Activated CD4-positive, alpha-beta T cell treated with anti-CD3 and anti-CD28 coated beads, Interleukin-10, Interleukin-2, amounts not matched to agents 100 ng/mL and 50 ng/mL, durations not matched to agents 16 hours and 8 hours (primary cell): Measurements from ENCODE around the gene LYRM4.
"Not testable (repeated sequence)": the region's sequence is repeated elsewhere in the genome, so short reads cannot be mapped to it uniquely, and the experiment has no call there.

Source experiments
- DNase-seq: peaks from one replicate; pipeline ENCODE4 v3.0.0-alpha.2; 2020

The LYRM4 gene

GRCh38 chr6:5066456-5067093 lies 194.2 kb downstream of the LYRM4 start:
- DNase-seq: no peak

DNA sequence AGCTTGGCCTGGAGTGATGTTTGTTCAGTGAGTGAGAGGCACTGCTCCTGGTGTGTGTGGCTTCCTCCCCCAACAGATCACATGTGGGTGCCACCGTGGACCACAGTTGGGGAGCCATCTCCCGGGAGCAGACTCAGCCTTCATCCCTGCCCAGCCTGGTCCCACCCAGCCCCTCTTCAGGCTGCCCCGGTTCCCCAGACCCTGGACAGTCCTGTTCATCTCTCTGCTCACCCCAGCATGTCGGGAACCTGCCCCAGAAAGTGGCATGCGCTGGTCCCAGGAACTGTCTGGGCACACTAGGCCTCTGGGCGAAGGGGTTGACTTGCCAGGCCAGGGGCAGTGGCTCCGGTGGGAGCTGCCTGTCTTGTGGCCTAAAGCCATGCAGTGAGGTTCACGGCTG lies 197.1 kb downstream of the LYRM4 start:
- DNase-seq: no peak

DNA sequence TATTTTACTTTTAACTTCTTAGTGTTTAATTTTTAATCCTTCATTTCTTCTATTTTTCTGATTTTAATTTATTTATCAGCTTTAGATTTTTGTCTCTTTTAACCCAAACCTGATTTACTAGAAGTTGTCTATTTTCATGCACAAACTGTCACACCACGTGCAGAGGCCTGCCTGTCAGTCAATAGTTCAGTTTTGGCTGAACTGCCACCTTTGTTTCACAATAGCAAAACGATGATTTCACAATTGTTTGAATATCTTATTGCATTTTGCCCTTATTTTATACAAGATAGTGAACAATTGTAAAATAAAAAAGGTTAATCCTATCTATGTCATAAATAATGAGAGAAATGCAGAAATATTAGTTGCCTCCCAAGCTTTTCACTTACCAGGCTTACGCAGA lies 199.6 kb downstream of the LYRM4 start:
- DNase-seq: no peak

- not testable (repeated sequence) for DNase-seq
Observed at GRCh38 chr6:5060439-5060838, 200.3 kb downstream of the LYRM4 start.

GRCh38 chr6:5059036-5059896 lies 201.5 kb downstream of the LYRM4 start:
- no peak for DNase-seq
